GM12878 (cell line): ENCODE results near the gene KRT73.

ENCODE experiments used
- CHD2 ChIP-seq: IDR thresholded peaks from 2 replicates; pipeline ENCODE4 v1.6.1; 2011; ENCODE audit warnings: low read depth, low read length, improper control_type of control experiment, borderline replicate concordance
- EP300 ChIP-seq, 2 experiments: fragments of 150-350 bp in 1 of 2; IDR thresholded peaks; 2 replicates each; pipeline ENCODE4 v1.6.1; 2011 to 2012; ENCODE audit warnings: low read depth in 2 of 2, low read length in 2 of 2, borderline replicate concordance in 1 of 2, improper control_type of control experiment in 1 of 2, inconsistent platforms in 1 of 2; ENCODE audit not compliant: control insufficient read depth in 1 of 2
- POLR2A ChIP-seq: IDR thresholded peaks from 2 replicates; pipeline ENCODE4 v1.6.1; 2011; ENCODE audit warnings: low read depth, mild to moderate bottlenecking, low read length
- RFX5 ChIP-seq: IDR thresholded peaks from 2 replicates; pipeline ENCODE4 v1.6.1; 2011; ENCODE audit warnings: low read depth, low read length, improper control_type of control experiment
- TF ChIP-seq, protein P1 (sequence below), 3 experiments: IDR thresholded peaks in 2 of 3; conservative IDR thresholded peaks in 1 of 3; 2 replicates each; pipeline ENCODE4 v1.5.1; 2011; ENCODE audit warnings: low read depth in 3 of 3, low read length in 3 of 3, mild to moderate bottlenecking in 3 of 3, control low read depth in 2 of 3, moderate library complexity in 2 of 3, inconsistent platforms in 1 of 3, mixed read lengths in 1 of 3; ENCODE audit not compliant: control insufficient read depth in 2 of 3, insufficient read depth in 1 of 3; ENCODE audit errors: extremely low read depth in 1 of 3
- TF ChIP-seq, protein P2 (sequence below): fragments of 150-350 bp; IDR thresholded peaks from 2 replicates; pipeline ENCODE4 v1.6.1; 2014; ENCODE audit warnings: mild to moderate bottlenecking, low read depth, low read length
- TF ChIP-seq, protein P3 (sequence below): IDR thresholded peaks from 2 replicates; pipeline ENCODE4 v1.6.1; 2011; ENCODE audit warnings: low read depth, low read length, improper control_type of control experiment, borderline replicate concordance

DNA sequence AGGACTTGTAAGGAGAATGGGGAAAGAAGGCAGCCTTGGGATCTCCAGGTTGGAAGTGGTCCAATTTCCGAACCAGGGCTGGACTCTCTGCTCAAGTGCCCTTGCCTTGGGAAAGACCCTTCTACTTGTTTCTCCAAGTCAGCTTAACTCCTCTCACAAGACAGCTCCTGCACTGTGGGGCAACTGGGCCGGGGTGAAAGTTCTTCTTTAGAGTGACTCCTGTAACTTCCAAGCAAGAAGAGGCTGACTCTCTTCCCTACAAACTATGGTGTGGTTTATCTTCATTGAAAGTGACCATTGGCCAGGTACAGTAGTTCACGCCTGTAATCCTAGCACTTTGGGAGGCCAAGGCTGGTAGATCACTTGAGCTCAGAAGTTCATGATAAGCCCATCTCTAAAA is 48.1 kb upstream of the KRT73 start:
- TF ChIP-seq, protein P1, sequence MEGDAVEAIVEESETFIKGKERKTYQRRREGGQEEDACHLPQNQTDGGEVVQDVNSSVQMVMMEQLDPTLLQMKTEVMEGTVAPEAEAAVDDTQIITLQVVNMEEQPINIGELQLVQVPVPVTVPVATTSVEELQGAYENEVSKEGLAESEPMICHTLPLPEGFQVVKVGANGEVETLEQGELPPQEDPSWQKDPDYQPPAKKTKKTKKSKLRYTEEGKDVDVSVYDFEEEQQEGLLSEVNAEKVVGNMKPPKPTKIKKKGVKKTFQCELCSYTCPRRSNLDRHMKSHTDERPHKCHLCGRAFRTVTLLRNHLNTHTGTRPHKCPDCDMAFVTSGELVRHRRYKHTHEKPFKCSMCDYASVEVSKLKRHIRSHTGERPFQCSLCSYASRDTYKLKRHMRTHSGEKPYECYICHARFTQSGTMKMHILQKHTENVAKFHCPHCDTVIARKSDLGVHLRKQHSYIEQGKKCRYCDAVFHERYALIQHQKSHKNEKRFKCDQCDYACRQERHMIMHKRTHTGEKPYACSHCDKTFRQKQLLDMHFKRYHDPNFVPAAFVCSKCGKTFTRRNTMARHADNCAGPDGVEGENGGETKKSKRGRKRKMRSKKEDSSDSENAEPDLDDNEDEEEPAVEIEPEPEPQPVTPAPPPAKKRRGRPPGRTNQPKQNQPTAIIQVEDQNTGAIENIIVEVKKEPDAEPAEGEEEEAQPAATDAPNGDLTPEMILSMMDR (IDR thresholded peaks at IDR 0.05 in 2 of 3, conservative IDR thresholded peaks at IDR 0.05 in 1 of 3; ENCODE audit: control insufficient read depth in 2 of 3, extremely low read depth in 1 of 3, insufficient read depth in 1 of 3, low read depth in 3 of 3, low read length in 3 of 3) = no peak
- TF ChIP-seq, protein P2, sequence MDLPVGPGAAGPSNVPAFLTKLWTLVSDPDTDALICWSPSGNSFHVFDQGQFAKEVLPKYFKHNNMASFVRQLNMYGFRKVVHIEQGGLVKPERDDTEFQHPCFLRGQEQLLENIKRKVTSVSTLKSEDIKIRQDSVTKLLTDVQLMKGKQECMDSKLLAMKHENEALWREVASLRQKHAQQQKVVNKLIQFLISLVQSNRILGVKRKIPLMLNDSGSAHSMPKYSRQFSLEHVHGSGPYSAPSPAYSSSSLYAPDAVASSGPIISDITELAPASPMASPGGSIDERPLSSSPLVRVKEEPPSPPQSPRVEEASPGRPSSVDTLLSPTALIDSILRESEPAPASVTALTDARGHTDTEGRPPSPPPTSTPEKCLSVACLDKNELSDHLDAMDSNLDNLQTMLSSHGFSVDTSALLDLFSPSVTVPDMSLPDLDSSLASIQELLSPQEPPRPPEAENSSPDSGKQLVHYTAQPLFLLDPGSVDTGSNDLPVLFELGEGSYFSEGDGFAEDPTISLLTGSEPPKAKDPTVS = no peak
- TF ChIP-seq RFX5 (no peak), CHD2 (no peak), EP300 (IDR thresholded peaks at IDR 0.05; ENCODE audit: borderline replicate concordance in 1 of 2, control insufficient read depth in 1 of 2, low read depth in 2 of 2, low read length in 2 of 2) (no peak), POLR2A (no peak)
- TF ChIP-seq, protein P3, sequence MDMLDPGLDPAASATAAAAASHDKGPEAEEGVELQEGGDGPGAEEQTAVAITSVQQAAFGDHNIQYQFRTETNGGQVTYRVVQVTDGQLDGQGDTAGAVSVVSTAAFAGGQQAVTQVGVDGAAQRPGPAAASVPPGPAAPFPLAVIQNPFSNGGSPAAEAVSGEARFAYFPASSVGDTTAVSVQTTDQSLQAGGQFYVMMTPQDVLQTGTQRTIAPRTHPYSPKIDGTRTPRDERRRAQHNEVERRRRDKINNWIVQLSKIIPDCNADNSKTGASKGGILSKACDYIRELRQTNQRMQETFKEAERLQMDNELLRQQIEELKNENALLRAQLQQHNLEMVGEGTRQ = no peak
